GM12878 (cell line): Measurements from ENCODE around the gene BTBD9.

Experiments used
- ATF2 ChIP-seq: IDR thresholded peaks from 2 replicates; pipeline ENCODE4 v1.6.1; 2012; ENCODE audit warnings: low read length, inconsistent platforms
- EP300 ChIP-seq, 2 experiments: fragments of 150-350 bp in 1 of 2; IDR thresholded peaks; 2 replicates each; pipeline ENCODE4 v1.6.1; 2011 to 2012; ENCODE audit warnings: low read depth in 2 of 2, low read length in 2 of 2, borderline replicate concordance in 1 of 2, improper control_type of control experiment in 1 of 2, inconsistent platforms in 1 of 2; ENCODE audit not compliant: control insufficient read depth in 1 of 2
- EZH2 ChIP-seq: IDR thresholded peaks from 2 replicates; pipeline ENCODE4 v1.6.1; 2012; ENCODE audit warnings: low read depth, mild to moderate bottlenecking, control low read depth, inconsistent platforms, low read length, borderline replicate concordance; ENCODE audit not compliant: control insufficient read depth
- FOXM1 ChIP-seq: IDR thresholded peaks from 2 replicates; pipeline ENCODE4 v1.6.1; 2012; ENCODE audit warnings: low read depth, mild to moderate bottlenecking, inconsistent platforms, low read length, moderate library complexity
- MYC ChIP-seq: IDR thresholded peaks from 2 replicates; pipeline ENCODE4 v1.6.1; 2011; ENCODE audit warnings: mild to moderate bottlenecking, low read length, moderate library complexity, inconsistent platforms; ENCODE audit not compliant: insufficient read depth, insufficient replicate concordance, insufficient read length, severe bottlenecking
- RAD21 ChIP-seq: IDR thresholded peaks from 2 replicates; pipeline ENCODE4 v1.6.1; 2011; ENCODE audit warnings: mild to moderate bottlenecking, low read depth, low read length, moderate library complexity; ENCODE audit not compliant: insufficient read depth

- no peak for TF ChIP-seq RAD21
- TF ChIP-seq EZH2, result no peak
- no peak for TF ChIP-seq FOXM1
- no peak for TF ChIP-seq EP300 (IDR thresholded peaks at IDR 0.05; ENCODE audit: borderline replicate concordance in 1 of 2, control insufficient read depth in 1 of 2, low read depth in 2 of 2, low read length in 2 of 2)
- no peak for TF ChIP-seq MYC
- no peak for TF ChIP-seq ATF2
Measured at GRCh38 chr6:38649744-38650143, 10.0 kb upstream of the BTBD9 start.
